ENCODE measurements around the gene LBX1. TPM values are rescaled to one million over a fixed set of nuclear protein-coding genes. Genes with fewer than 3 reads are reported as not detected.

Gene LBX1
- total and polyA plus RNA-seq, 2 of the 4 experiments (the other 2 are of a cell fraction), result not detected

DNA sequence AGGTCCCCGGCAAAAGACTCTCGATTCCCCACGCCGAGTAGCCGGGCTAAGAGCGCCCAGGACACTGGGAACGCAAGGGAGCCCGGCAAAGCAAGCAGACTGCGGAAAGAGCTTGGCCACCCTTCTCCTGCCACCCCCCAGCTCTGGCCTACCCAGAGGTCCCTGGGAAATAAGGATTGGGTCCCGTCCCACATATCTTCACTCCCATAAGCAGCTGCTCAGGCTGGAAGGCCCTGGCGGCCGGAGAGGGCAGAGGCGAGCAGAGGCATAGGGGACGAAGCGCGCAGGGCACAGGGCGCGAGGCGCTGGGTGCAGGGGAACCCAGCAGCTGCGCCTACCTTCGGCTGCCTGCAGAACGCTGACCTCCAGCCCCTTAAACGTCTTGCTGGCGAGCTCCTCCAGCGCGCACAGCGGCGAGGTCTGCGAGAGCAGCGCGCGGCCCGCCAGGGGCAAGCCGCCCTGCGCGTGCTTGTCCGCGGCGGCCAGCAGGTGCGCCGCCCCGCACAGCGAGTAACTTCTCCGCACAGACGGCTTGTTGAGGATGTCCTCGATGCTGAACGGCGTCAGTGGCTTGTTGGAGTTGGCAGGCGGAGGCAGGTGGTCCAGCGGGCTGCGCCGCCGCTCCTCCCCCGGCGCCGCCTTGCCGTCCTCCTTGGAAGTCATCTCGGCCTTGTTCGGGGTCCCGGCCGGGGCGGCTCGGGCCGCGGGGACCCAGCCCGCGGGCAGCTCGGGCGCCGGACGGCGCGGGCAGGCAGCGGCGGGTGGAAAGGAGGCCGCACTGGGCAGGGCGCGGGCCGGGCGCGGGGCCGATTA is 904 bp downstream of the LBX1 start (continued):
- TF ChIP-seq, protein P1, sequence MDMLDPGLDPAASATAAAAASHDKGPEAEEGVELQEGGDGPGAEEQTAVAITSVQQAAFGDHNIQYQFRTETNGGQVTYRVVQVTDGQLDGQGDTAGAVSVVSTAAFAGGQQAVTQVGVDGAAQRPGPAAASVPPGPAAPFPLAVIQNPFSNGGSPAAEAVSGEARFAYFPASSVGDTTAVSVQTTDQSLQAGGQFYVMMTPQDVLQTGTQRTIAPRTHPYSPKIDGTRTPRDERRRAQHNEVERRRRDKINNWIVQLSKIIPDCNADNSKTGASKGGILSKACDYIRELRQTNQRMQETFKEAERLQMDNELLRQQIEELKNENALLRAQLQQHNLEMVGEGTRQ (IDR thresholded peaks at IDR 0.05; ENCODE audit: low read depth, low read length), result no peak

DNA sequence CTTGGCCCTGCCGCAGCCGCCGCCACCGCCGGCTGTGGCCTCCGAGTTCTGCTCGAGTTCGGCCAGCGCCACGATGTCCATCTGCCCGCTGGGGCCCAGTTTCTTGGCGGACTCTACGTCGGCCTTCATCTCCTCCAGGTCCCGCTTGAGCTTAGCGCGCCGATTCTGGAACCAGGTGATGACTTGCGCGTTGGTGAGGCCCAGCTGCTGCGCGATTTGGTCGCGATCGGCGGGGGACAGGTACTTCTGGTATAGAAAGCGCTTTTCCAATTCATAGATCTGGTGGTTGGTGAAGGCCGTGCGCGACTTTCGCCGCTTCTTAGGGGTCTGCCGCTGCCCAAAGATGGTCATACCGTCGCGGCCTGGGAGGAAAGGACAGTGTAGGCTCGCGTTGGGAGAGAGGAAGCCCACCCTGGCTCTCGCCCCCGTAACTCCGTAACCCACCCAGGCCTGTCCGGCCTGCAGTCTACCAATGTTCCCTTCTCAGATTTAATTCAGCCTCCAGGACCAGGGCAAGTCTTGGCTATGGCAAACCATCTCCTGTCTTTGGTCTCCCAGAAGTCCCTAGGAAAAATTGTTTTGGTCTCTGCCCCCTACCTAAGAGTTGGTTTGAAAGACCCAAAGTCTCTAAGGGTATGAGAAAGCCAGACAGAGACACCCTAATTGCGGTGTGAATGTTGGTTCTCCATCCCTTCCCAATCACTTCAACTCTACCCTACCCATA is 1.7 kb downstream of the LBX1 start:
- no peak overlapping the region for H2BK120ac ChIP-seq (ENCODE audit: low read depth, low read length)
- H3K36me3 ChIP-seq (ENCODE audit: control insufficient read depth, insufficient read depth, low read length), result no peaks in the 10 kb centered on the region
- POLR2A ChIA-PET (ENCODE audit: unreplicated experiment), result no interaction called here
- H3K9me1 ChIP-seq (ENCODE audit: insufficient read depth, low read length), result no peaks in the 10 kb centered on the region
- no peak overlapping the region for H3K4ac ChIP-seq (ENCODE audit: low read depth, low read length)
- in situ Hi-C loops (cut with MboI; ENCODE audit: low sequenced_read_pairs), result no loop called here
- no peak overlapping the region for H4K91ac ChIP-seq (ENCODE audit: insufficient read depth, low read depth, low read length)
- intact Hi-C loops (cut with micrococcal nuclease), result no loop called here
- peaks cover 14% of the 10 kb centered on the region for H3K9me3 ChIP-seq (ENCODE audit: control insufficient read depth, insufficient read depth, low read length)
- BruUV-seq (replicated peaks), result no TSS peak
- H3K4me3 ChIP-seq (ENCODE audit: insufficient read depth, low read depth, low read length), result no peak overlapping the region
- H3K56ac ChIP-seq (ENCODE audit: extremely low read depth, insufficient read depth, low read length), result no peak overlapping the region
- no peak overlapping the region for H2BK5ac ChIP-seq (ENCODE audit: low read depth, low read length, poor library complexity, severe bottlenecking)
- DNase-seq (no peak), ATAC-seq (ENCODE audit: low read depth) (no peak)
- no peak overlapping the region for H2BK15ac ChIP-seq (ENCODE audit: low read depth, low read length)
- no peak overlapping the region for H3K23ac ChIP-seq (ENCODE audit: low read depth, low read length)
- 11% methylated on average over 25 of the region's 43 CpGs; no CpG with 5 or more reads in 1 of the 2 experiments for WGBS, 2 experiments (ENCODE audit: extremely low coverage in 2 of 2, insufficient read length in 1 of 2)
- peak overlapping the region; percentile 39 for H2AFZ ChIP-seq (replicated peaks; ENCODE audit: low read length, poor library complexity)
- no peak overlapping the region for H2AK5ac ChIP-seq (ENCODE audit: low read depth, low read length)
- H3K9ac ChIP-seq (ENCODE audit: low read depth, low read length), result no peak overlapping the region
- H2AK9ac ChIP-seq (replicated peaks; ENCODE audit: low read depth, low read length, poor library complexity), result no peak overlapping the region
- no peaks in the 10 kb centered on the region for H3K4me1 ChIP-seq (ENCODE audit: control insufficient read depth, insufficient read depth, low read length)
- no peaks in the 10 kb centered on the region for H3K79me1 ChIP-seq (ENCODE audit: low read depth in 1 of 2, low read length in 2 of 2)
- peaks cover 17% of the 10 kb centered on the region for H4K20me1 ChIP-seq (ENCODE audit: insufficient read depth, low read length)
- CTCF ChIA-PET, result interaction anchor here (0.6 kb wide), 1 partner anchor 1677 kb away, joined by 4 read pairs; no protein-coding TSS in a partner anchor
- no peak overlapping the region for H3K18ac ChIP-seq (ENCODE audit: low read depth, low read length)
- peaks cover 98% of the 10 kb centered on the region for H3K27me3 ChIP-seq (ENCODE audit: control insufficient read depth, insufficient read depth, low read length)
- H3K4me2 ChIP-seq (ENCODE audit: low read depth, low read length), result no peak overlapping the region
- no peak overlapping the region for H3K27ac ChIP-seq (ENCODE audit: insufficient read depth, low read length)
- dilution Hi-C loops (cut with HindIII; ENCODE audit: low sequenced_read_pairs, unreplicated experiment), result no loop called here
- H3K14ac ChIP-seq (replicated peaks; ENCODE audit: low read depth, low read length), result no peak overlapping the region
- TF ChIP-seq, protein P1 (IDR thresholded peaks at IDR 0.05; ENCODE audit: low read depth, low read length), result no peak
- no peak for TF ChIP-seq CEBPB (IDR thresholded peaks at IDR 0.05; ENCODE audit: low read depth, low read length)
- TF ChIP-seq BHLHE40 (IDR thresholded peaks at IDR 0.05; ENCODE audit: low read depth, low read length), result no peak
- TF ChIP-seq, protein P2, sequence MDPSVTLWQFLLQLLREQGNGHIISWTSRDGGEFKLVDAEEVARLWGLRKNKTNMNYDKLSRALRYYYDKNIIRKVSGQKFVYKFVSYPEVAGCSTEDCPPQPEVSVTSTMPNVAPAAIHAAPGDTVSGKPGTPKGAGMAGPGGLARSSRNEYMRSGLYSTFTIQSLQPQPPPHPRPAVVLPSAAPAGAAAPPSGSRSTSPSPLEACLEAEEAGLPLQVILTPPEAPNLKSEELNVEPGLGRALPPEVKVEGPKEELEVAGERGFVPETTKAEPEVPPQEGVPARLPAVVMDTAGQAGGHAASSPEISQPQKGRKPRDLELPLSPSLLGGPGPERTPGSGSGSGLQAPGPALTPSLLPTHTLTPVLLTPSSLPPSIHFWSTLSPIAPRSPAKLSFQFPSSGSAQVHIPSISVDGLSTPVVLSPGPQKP (IDR thresholded peaks at IDR 0.05; ENCODE audit: borderline replicate concordance, low read depth, low read length), result no peak
- no peak overlapping the region for H4K8ac ChIP-seq (ENCODE audit: low read depth in 2 of 2, low read length in 2 of 2)
- H4K5ac ChIP-seq (ENCODE audit: low read depth, low read length), result no peak overlapping the region
- H2BK20ac ChIP-seq (ENCODE audit: low read depth, low read length), result no peak overlapping the region

All from IMR-90 (cell line).